WTC11 (cell line): Measurements from ENCODE around the gene CLCN4. TPM values are rescaled to one million over a fixed set of nuclear protein-coding genes. Genes with fewer than 3 reads are reported as not detected.

Experiments
- ATAC-seq: fragments of 200-7000 bp; cut with Tn5 transposase; 2 replicates; pipeline ENCODE4 v1.10.0; 2021; ENCODE audit warnings: mild to moderate bottlenecking, moderate library complexity
- CTCF ChIA-PET: fragments of 300-600 bp; sonication (Branson Sonifier 250); formaldehyde crosslinking; loops from one replicate; lab custom pipeline; 2021; ENCODE audit warnings: antibody characterized with exemption; lab: Charles Lee
- POLR2A ChIA-PET: fragments of 350-600 bp; sonication (Branson Sonifier 250); formaldehyde crosslinking; loops from one replicate; lab custom pipeline; 2021; ENCODE audit warnings: antibody characterized with exemption; lab: Charles Lee
- DNase-seq: peaks from one replicate; pipeline ENCODE4 v3.0.0; 2021; ENCODE audit warnings: low spot score
- H3K27ac Mint-ChIP-seq: 2 replicates; pipeline ENCODE4 v1.8.0; 2021; ENCODE audit warnings: mixed read lengths
- H3K27me3 Mint-ChIP-seq: 2 replicates; pipeline ENCODE4 v1.8.0; 2021; ENCODE audit warnings: low read depth, mild to moderate bottlenecking, moderate library complexity, mixed read lengths
- H3K36me3 Mint-ChIP-seq: 2 replicates; pipeline ENCODE4 v1.8.0; 2021; ENCODE audit warnings: mixed read lengths
- H3K4me1 Mint-ChIP-seq: 2 replicates; pipeline ENCODE4 v1.8.0; 2022; ENCODE audit warnings: mixed read lengths
- H3K4me3 Mint-ChIP-seq: 2 replicates; pipeline ENCODE4 v1.8.0; 2021; ENCODE audit warnings: mild to moderate bottlenecking, moderate library complexity, mixed read lengths
- H3K9me3 Mint-ChIP-seq: 2 replicates; pipeline ENCODE4 v1.8.0; 2021; ENCODE audit warnings: mixed read lengths
- AFF4 ChIP-seq: sonication (generic); formaldehyde crosslinking; IDR thresholded peaks from 2 replicates; pipeline ENCODE4 v1.8.1; 2023; ENCODE audit warnings: mild to moderate bottlenecking, missing genetic modification reagents, borderline replicate concordance
- ATF6 ChIP-seq: sonication (generic); formaldehyde crosslinking; IDR thresholded peaks from 2 replicates; pipeline ENCODE4 v1.8.1; 2023; ENCODE audit warnings: mild to moderate bottlenecking, missing genetic modification reagents
- CREB1 ChIP-seq: sonication (generic); formaldehyde crosslinking; IDR thresholded peaks from 2 replicates; pipeline ENCODE4 v1.8.0; 2023; ENCODE audit warnings: mild to moderate bottlenecking, missing genetic modification reagents
- E2F5 ChIP-seq: sonication (generic); formaldehyde crosslinking; IDR thresholded peaks from 2 replicates; pipeline ENCODE4 v1.8.1; 2022; ENCODE audit warnings: mild to moderate bottlenecking, moderate library complexity, missing genetic modification reagents
- EMX1 ChIP-seq: fragments of 250-450 bp; sonication (Bioruptor Pico); IDR thresholded peaks from 2 replicates; pipeline ENCODE4 v1.8.0; 2021; ENCODE audit warnings: mild to moderate bottlenecking
- GABPB1 ChIP-seq: sonication (generic); formaldehyde crosslinking; IDR thresholded peaks from 2 replicates; pipeline ENCODE4 v1.8.1; 2023; ENCODE audit warnings: mild to moderate bottlenecking, missing genetic modification reagents
- GRHL2 ChIP-seq: fragments of 250-450 bp; sonication (Bioruptor Pico); IDR thresholded peaks from 2 replicates; pipeline ENCODE4 v1.8.0; 2022; ENCODE audit warnings: mild to moderate bottlenecking, moderate library complexity; ENCODE audit not compliant: insufficient replicate concordance, severe bottlenecking
- IRF1 ChIP-seq: sonication (generic); formaldehyde crosslinking; IDR thresholded peaks from 2 replicates; pipeline ENCODE4 v1.8.0; 2023; ENCODE audit warnings: missing genetic modification reagents
- MAX ChIP-seq: sonication (generic); formaldehyde crosslinking; IDR thresholded peaks from 2 replicates; pipeline ENCODE4 v1.8.0; 2022; ENCODE audit warnings: mild to moderate bottlenecking, missing genetic modification reagents
- MXD4 ChIP-seq: fragments of 250-450 bp; sonication (Bioruptor Pico); IDR thresholded peaks from 2 replicates; pipeline ENCODE4 v1.8.0; 2021; ENCODE audit warnings: mild to moderate bottlenecking, moderate library complexity, borderline replicate concordance
- NFATC4 ChIP-seq: fragments of 250-450 bp; sonication (Bioruptor Pico); IDR thresholded peaks from 2 replicates; pipeline ENCODE4 v1.9.0; 2021; ENCODE audit warnings: mild to moderate bottlenecking
- NFE2L1 ChIP-seq: sonication (generic); formaldehyde crosslinking; IDR thresholded peaks from 2 replicates; pipeline ENCODE4 v1.8.1; 2023; ENCODE audit warnings: missing genetic modification reagents
- NFYB ChIP-seq: sonication (generic); formaldehyde crosslinking; conservative IDR thresholded peaks from 2 replicates; pipeline ENCODE4 v1.8.0; 2022; ENCODE audit warnings: low read depth, missing genetic modification reagents
- OVOL2 ChIP-seq: fragments of 250-450 bp; sonication (Bioruptor Pico); IDR thresholded peaks from 2 replicates; pipeline ENCODE4 v1.9.0; 2021; ENCODE audit warnings: mild to moderate bottlenecking, borderline replicate concordance
- PRRX2 ChIP-seq: fragments of 250-450 bp; sonication (Bioruptor Pico); IDR thresholded peaks from 2 replicates; pipeline ENCODE4 v1.8.0; 2021; ENCODE audit warnings: mild to moderate bottlenecking
- RELA ChIP-seq: sonication (generic); formaldehyde crosslinking; IDR thresholded peaks from 2 replicates; pipeline ENCODE4 v1.8.1; 2022; ENCODE audit warnings: missing genetic modification reagents, mild to moderate bottlenecking, borderline replicate concordance
- ZBTB21 ChIP-seq: sonication (generic); formaldehyde crosslinking; IDR thresholded peaks from 2 replicates; pipeline ENCODE4 v1.8.1; 2023; ENCODE audit warnings: mild to moderate bottlenecking, missing genetic modification reagents, borderline replicate concordance
- ZNF138 ChIP-seq: sonication (generic); formaldehyde crosslinking; conservative IDR thresholded peaks from 2 replicates; pipeline ENCODE4 v1.8.1; 2022; ENCODE audit warnings: mild to moderate bottlenecking, moderate library complexity, missing genetic modification reagents
- ZNF425 ChIP-seq: fragments of 250-450 bp; sonication (Bioruptor Pico); conservative IDR thresholded peaks from 2 replicates; pipeline ENCODE4 v1.9.0; 2021; ENCODE audit warnings: mild to moderate bottlenecking
- total RNA-seq: library from RNA; stranded (reverse); gene quantifications from 3 replicates; pipeline ENCODE4 v1.2.3, GENCODE V29; 2021

Gene CLCN4
- total RNA-seq, 1 experiment from 2014 or later = 8.9 TPM

GRCh38 chrX:10128386-10128785 lies 28.4 kb upstream of the CLCN4 start:
- ATAC-seq (no peak), DNase-seq (no peak)
- CTCF ChIA-PET = no interaction called here
- POLR2A ChIA-PET = no interaction called here
- H3K9me3 Mint-ChIP-seq = no peaks in the 10 kb centered on the region
- peaks cover 21% of the 10 kb centered on the region for H3K4me1 Mint-ChIP-seq
- H3K36me3 Mint-ChIP-seq = peaks cover 50% of the 10 kb centered on the region
- H3K27me3 Mint-ChIP-seq = no peaks in the 10 kb centered on the region
- no peak for TF ChIP-seq IRF1 (CRISPR knock-in tag)
- TF ChIP-seq AFF4 (CRISPR knock-in tag) = no peak
- no peak for TF ChIP-seq EMX1
- no peak for TF ChIP-seq RELA (CRISPR knock-in tag)
- no peak for TF ChIP-seq E2F5 (CRISPR knock-in tag)
- TF ChIP-seq ZBTB21 (CRISPR knock-in tag) = no peak
- TF ChIP-seq CREB1 = no peak
- TF ChIP-seq ZNF138 (CRISPR knock-in tag) = no peak
- TF ChIP-seq NFE2L1 (CRISPR knock-in tag) = no peak
- no peak for TF ChIP-seq ZNF425 (CRISPR knock-in tag)
- no peak for TF ChIP-seq OVOL2 (CRISPR knock-in tag)
- TF ChIP-seq NFATC4 (CRISPR knock-in tag) = no peak
- no peak for TF ChIP-seq GRHL2 (CRISPR knock-in tag)
- no peak for TF ChIP-seq MXD4
- TF ChIP-seq MAX (CRISPR knock-in tag) = no peak
- TF ChIP-seq PRRX2 (CRISPR knock-in tag) = no peak
- TF ChIP-seq ATF6 = no peak
- TF ChIP-seq GABPB1 = no peak
- TF ChIP-seq NFYB (CRISPR knock-in tag) = no peak
- no peak overlapping the region for H3K4me3 Mint-ChIP-seq
- H3K27ac Mint-ChIP-seq = no peak overlapping the region
